ENCODE data around the gene ANKRD28. TPM values are rescaled to one million over a fixed set of nuclear protein-coding genes. Genes with fewer than 3 reads are reported as not detected.

ANKRD28 gene
- 39.8 to 57.4 TPM (median 48.3 TPM) in 5 replicates for total RNA-seq (2022; extraction: Qiagen RNA extraction; ENCODE audit: low read depth)

GRCh38 chr3:15797642-15798303 lies at the start of gene ANKRD28:
ANKRD28 (minus strand) TSS chr3:15797979; CDS start chr3:15796521, 1,458 bp downstream.

Other genes starting within 250 kb of the ANKRD28 start
- 23.4 to 29.4 TPM (median 24.9 TPM) in 5 replicates for gene HACL1, start 196.4 kb downstream of the ANKRD28 start, total RNA-seq (2022; extraction: Qiagen RNA extraction; ENCODE audit: low read depth)
- gene BTD, start 196.2 kb downstream of the ANKRD28 start, total RNA-seq (2022; extraction: Qiagen RNA extraction; ENCODE audit: low read depth): 15.3 to 18.1 TPM (median 16.9 TPM) in 5 replicates

All from A549 treated with RU486 at 1 μM for 4 hours (cell line).